ENCODE results near the gene SCFD2. TPM values are rescaled to one million over a fixed set of nuclear protein-coding genes. Genes with fewer than 3 reads are reported as not detected.
A peak's percentile ranks its signal among the peaks of the same experiment; 100 is the strongest.

The SCFD2 gene
- total RNA-seq, 1 donor from 2014 or later, result 22.8 TPM

- Histone ChIP-seq H3K36me3 (peaks cover 0 to 8% of the 10 kb centered on the region in 2 donors), H3K4me1 (peaks cover 0 to 27% of the 10 kb centered on the region in 2 donors), H3K27ac (peak overlapping the region; percentile 67 to 79), H3K27me3 (no peaks in the 10 kb centered on the region), H3K4me3 (peak overlapping the region in 1 of 2 donors; percentile 45), H3K9me3 (no peaks in the 10 kb centered on the region)
- DNase-seq (ENCODE audit: low spot score in 2 of 2), result no peak
- TF ChIP-seq CTCF (IDR thresholded peaks at IDR 0.05), result no peak
- intact Hi-C loops (cut with DNase I), result loop anchor here (5.0 to 10.0 kb wide), 3 partner anchors 113 to 835 kb away; partner anchors contain the start of genes SGCB and USP46
Measured at GRCh38 chr4:52869656-52870055, 496.2 kb downstream of the SCFD2 start.

- intact Hi-C loops (cut with DNase I), result loop anchor here (5.0 to 10.0 kb wide), 3 partner anchors 113 to 834 kb away; partner anchors contain the start of genes SGCB and USP46
Measured at GRCh38 chr4:52869196-52869595, 496.7 kb downstream of the SCFD2 start.

GRCh38 chr4:52868133-52868532 lies 497.7 kb downstream of the SCFD2 start:
- no peak for TF ChIP-seq CTCF (IDR thresholded peaks at IDR 0.05)
- peaks cover 0 to 8% of the 10 kb centered on the region in 2 donors for H3K36me3 ChIP-seq
- intact Hi-C loops (cut with DNase I), result loop anchor here (5.0 to 10.0 kb wide), 3 partner anchors 114 to 833 kb away; partner anchors contain the start of genes SGCB and USP46
- H3K4me3 ChIP-seq, result no peak overlapping the region
- DNase-seq (ENCODE audit: low spot score in 2 of 2), result no peak
- H3K9me3 ChIP-seq, result no peaks in the 10 kb centered on the region
- H3K27me3 ChIP-seq, result no peaks in the 10 kb centered on the region
- H3K4me1 ChIP-seq, result peaks cover 0 to 31% of the 10 kb centered on the region in 2 donors
- peak overlapping the region; percentile 67 to 79 for H3K27ac ChIP-seq

More at GRCh38 chr4:52869196-52869595, 496.7 kb downstream of the SCFD2 start:
- H3K4me3 ChIP-seq, result peak overlapping the region in 1 of 2 donors; percentile 45
- no peaks in the 10 kb centered on the region for H3K27me3 ChIP-seq
- no peak for TF ChIP-seq CTCF (IDR thresholded peaks at IDR 0.05)
- peaks cover 0 to 30% of the 10 kb centered on the region in 2 donors for H3K4me1 ChIP-seq
- DNase-seq (ENCODE audit: low spot score in 2 of 2), result peak; percentile 30 to 75
- peaks cover 0 to 8% of the 10 kb centered on the region in 2 donors for H3K36me3 ChIP-seq
- H3K9me3 ChIP-seq, result no peaks in the 10 kb centered on the region
- peak overlapping the region; percentile 67 to 79 for H3K27ac ChIP-seq

GRCh38 chr4:52867163-52867562 lies 498.7 kb downstream of the SCFD2 start:
- no peaks in the 10 kb centered on the region for H3K27me3 ChIP-seq
- H3K27ac ChIP-seq, result peak overlapping the region; percentile 67 to 79
- intact Hi-C loops (cut with DNase I), result loop anchor here (5.0 to 10.0 kb wide), 3 partner anchors 115 to 832 kb away; partner anchors contain the start of genes SGCB and USP46
- H3K36me3 ChIP-seq, result peaks cover 0 to 8% of the 10 kb centered on the region in 2 donors
- no peaks in the 10 kb centered on the region for H3K9me3 ChIP-seq
- no peak for TF ChIP-seq CTCF (IDR thresholded peaks at IDR 0.05)
- peaks cover 0 to 31% of the 10 kb centered on the region in 2 donors for H3K4me1 ChIP-seq
- DNase-seq (ENCODE audit: low spot score in 2 of 2), result no peak
- no peak overlapping the region for H3K4me3 ChIP-seq

GRCh38 chr4:52866734-52867133 lies 499.1 kb downstream of the SCFD2 start:
- Histone ChIP-seq H3K4me3 (no peak overlapping the region), H3K9me3 (no peaks in the 10 kb centered on the region), H3K27me3 (no peaks in the 10 kb centered on the region), H3K4me1 (peaks cover 0 to 31% of the 10 kb centered on the region in 2 donors), H3K36me3 (peaks cover 0 to 8% of the 10 kb centered on the region in 2 donors), H3K27ac (peak overlapping the region; percentile 67 to 79)
- TF ChIP-seq CTCF (IDR thresholded peaks at IDR 0.05), result no peak
- no peak for DNase-seq (ENCODE audit: low spot score in 2 of 2)
- intact Hi-C loops (cut with DNase I), result loop anchor here (5.0 to 10.0 kb wide), 3 partner anchors 116 to 832 kb away; partner anchors contain the start of genes SGCB and USP46
